ENCODE results near the gene CYP17A1. TPM values are rescaled to one million over a fixed set of nuclear protein-coding genes. Genes with fewer than 3 reads are reported as not detected.

The CYP17A1 gene
- total and polyA plus RNA-seq, 10 of the 15 experiments (the other 5 are each of a cell fraction or from before 2014, with no cell fraction given) = 2.1 TPM; not detected in 9

GRCh38 chr10:102782673-102783551 lies 54.3 kb downstream of the CYP17A1 start (continued):
- TF ChIP-seq ZNF592 (IDR thresholded peaks at IDR 0.05) (no peak), PML (IDR thresholded peaks at IDR 0.05; ENCODE audit: low read length) (no peak), EED (IDR thresholded peaks at IDR 0.05; ENCODE audit: low read depth) (no peak), SUZ12 (IDR thresholded peaks at IDR 0.05; ENCODE audit: unreplicated experiment) (no peak), TCF3 (IDR thresholded peaks at IDR 0.05; ENCODE audit: borderline replicate concordance, insufficient read depth, low read depth, low read length) (no peak), IRF4 (IDR thresholded peaks at IDR 0.05; ENCODE audit: low read depth, low read length) (no peak), RAD21 (IDR thresholded peaks at IDR 0.05; ENCODE audit: insufficient read depth, low read depth, low read length) (no peak), NFYA (IDR thresholded peaks at IDR 0.05; ENCODE audit: borderline replicate concordance, low read depth, low read length) (no peak), EP300 (IDR thresholded peaks at IDR 0.05; ENCODE audit: borderline replicate concordance in 1 of 2, control insufficient read depth in 1 of 2, low read depth in 2 of 2, low read length in 2 of 2) (no peak)

Measured in GM12878 (cell line).